ENCODE measurements around the gene TMEM62.

- TF ChIP-seq CTCF (IDR thresholded peaks at IDR 0.05 in 8 of 11, conservative IDR thresholded peaks at IDR 0.05 in 3 of 11) = no peak
- TF ChIP-seq POLR2AphosphoS5 (IDR thresholded peaks at IDR 0.05) = no peak
- TF ChIP-seq POLR2A (IDR thresholded peaks at IDR 0.05) = no peak
Observed at GRCh38 chr15:43190178-43190577, 56.8 kb downstream of the TMEM62 start.

Measured in spleen (tissue), 7 donors.